Measurements from ENCODE around the gene FAM111A. TPM values are rescaled to one million over a fixed set of nuclear protein-coding genes. Genes with fewer than 3 reads are reported as not detected.

FAM111A gene
- total RNA-seq, 2 donors from 2014 or later = 69.7 to 79.6 TPM

DNA sequence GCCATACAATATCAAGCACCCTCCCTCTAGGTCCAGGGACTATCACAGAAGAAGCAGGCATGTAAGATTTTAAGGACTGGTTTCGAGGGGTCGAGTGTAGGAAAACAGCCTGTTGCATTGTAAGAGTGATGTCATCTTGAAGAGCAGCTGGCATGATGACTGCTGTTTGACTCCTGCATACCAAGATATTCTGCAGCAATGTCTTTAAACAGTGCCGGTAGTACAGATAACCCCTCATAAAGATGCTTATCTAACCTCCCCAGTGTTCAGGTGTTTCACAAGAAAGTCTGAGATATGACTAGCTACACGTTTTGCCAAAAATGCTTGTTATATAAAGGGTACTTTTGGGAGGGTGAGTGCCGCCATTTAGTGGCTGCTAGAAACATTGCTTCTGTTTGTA is 12.0 kb downstream of the FAM111A start:
- H3K27ac Mint-ChIP-seq = no peak overlapping the region
- H3K4me1 Mint-ChIP-seq (ENCODE audit: low read depth in 2 of 2) = peaks cover 8 to 12% of the 10 kb centered on the region in 2 donors
- DNase-seq (ENCODE audit: low spot score) = no peak
- ATAC-seq = no peak
- no peaks in the 10 kb centered on the region for H3K27me3 Mint-ChIP-seq
- no peaks in the 10 kb centered on the region for H3K9me3 Mint-ChIP-seq
- H3K36me3 Mint-ChIP-seq = peaks cover 15% of the 10 kb centered on the region
- H3K4me3 Mint-ChIP-seq = no peak overlapping the region

DNA sequence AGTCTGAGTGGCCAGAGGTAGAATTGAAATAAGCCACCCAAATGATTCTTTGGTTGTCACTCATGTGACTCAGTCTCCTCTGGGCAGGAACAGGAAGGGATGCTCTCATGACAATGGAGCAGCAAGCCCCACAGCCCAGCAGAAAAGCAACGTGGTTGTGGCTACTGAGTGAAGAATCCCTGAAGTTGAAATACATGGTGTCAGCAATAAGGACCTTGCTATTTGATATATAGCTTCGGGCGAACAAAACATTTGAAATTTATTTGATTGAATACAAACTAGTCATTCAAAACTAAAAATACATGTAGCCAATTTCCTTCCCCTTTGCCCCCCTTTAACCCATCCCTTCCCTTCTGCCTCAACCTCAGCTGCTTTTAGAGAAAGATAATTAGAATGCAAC is 14.8 kb downstream of the FAM111A start:
- H3K4me1 Mint-ChIP-seq (ENCODE audit: low read depth in 2 of 2) = peaks cover 4 to 8% of the 10 kb centered on the region in 2 donors
- H3K36me3 Mint-ChIP-seq = peaks cover 5% of the 10 kb centered on the region
- ATAC-seq (no peak), DNase-seq (ENCODE audit: low spot score) (no peak)
- no peaks in the 10 kb centered on the region for H3K9me3 Mint-ChIP-seq
- peaks cover 0 to 3% of the 10 kb centered on the region in 2 donors for H3K27me3 Mint-ChIP-seq
- H3K27ac Mint-ChIP-seq = no peak overlapping the region
- H3K4me3 Mint-ChIP-seq = no peak overlapping the region

DNA sequence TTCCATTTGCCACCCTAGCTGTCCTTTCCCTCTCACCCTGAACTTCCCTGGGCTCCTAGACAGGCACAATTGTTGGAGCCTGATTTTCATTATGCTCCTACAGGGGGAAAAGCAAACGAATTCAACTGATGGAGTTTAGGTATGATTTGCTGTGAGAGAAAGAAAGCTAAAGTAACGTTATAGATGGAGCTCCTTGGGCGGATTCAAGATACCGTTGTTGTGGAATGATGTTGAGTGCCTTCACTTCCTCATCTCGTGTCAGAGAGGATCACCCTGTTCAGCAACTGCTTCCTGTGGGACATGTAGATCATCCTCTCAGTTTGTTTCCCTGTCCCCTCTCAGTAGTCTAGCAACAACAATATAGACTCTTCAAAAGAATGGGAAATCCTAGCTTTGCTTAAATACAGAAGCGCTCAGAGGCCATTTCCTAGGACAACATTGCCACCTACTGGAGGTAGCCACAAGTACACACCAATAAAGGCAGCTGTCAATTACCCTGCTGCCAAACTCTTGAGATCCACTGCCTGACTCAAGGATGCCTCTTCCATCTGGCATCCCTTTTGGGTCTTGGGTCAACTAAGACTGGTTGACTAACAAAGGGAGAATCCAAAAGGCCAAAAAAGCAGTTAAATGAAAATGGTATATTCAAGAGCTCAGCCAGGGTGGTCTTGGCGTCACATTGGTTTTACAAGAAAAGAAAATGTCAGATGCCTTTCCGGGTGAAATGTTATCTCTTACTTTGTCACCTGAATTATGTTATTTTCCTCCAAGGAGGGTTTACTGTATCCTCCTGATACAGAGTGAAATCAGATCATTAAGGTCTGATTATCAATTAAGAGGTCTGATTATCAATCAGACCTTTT is 15.8 kb downstream of the FAM111A start:
- DNase-seq (ENCODE audit: low spot score) = peak; percentile 72
- peak; percentile 76 to 86 for ATAC-seq
- peak overlapping the region in 1 of 2 donors; percentile 25 for H3K27ac Mint-ChIP-seq
- H3K4me1 Mint-ChIP-seq (ENCODE audit: low read depth in 2 of 2) = peaks cover 0 to 8% of the 10 kb centered on the region in 2 donors
- H3K27me3 Mint-ChIP-seq = peaks cover 0 to 6% of the 10 kb centered on the region in 2 donors
- no peaks in the 10 kb centered on the region for H3K9me3 Mint-ChIP-seq
- no peak overlapping the region for H3K4me3 Mint-ChIP-seq
- no peaks in the 10 kb centered on the region for H3K36me3 Mint-ChIP-seq

- Mint-ChIP-seq H3K9me3 (no peaks in the 10 kb centered on the region), H3K27me3 (peaks cover 18 to 19% of the 10 kb centered on the region in 2 donors), H3K36me3 (no peaks in the 10 kb centered on the region), H3K4me1 (ENCODE audit: low read depth in 2 of 2) (no peaks in the 10 kb centered on the region), H3K27ac (no peak overlapping the region), H3K4me3 (no peak overlapping the region)
- ATAC-seq (no peak), DNase-seq (ENCODE audit: low spot score) (no peak)
Measured at GRCh38 chr11:59164028-59164427, 21.4 kb downstream of the FAM111A start.

GRCh38 chr11:59171508-59172322 is 29.1 kb downstream of the FAM111A start, which contains the start of gene DTX4:
Gene DTX4 (plus strand): TSS chr11:59172132. CDS start chr11:59172596, 464 bp downstream.
- Mint-ChIP-seq H3K9me3 (no peaks in the 10 kb centered on the region), H3K36me3 (no peaks in the 10 kb centered on the region), H3K4me1 (ENCODE audit: low read depth in 2 of 2) (peaks cover 7 to 10% of the 10 kb centered on the region in 2 donors), H3K27me3 (peaks cover 6 to 22% of the 10 kb centered on the region in 2 donors), H3K27ac (no peak within 1 kb of the TSS), H3K4me3 (peak within 1 kb of the TSS; percentile 83)
- DNase-seq (ENCODE audit: low spot score) = peak; percentile 93
- ATAC-seq = peak; percentile 91 to 96

GRCh38 chr11:59172345-59173079 is 29.9 kb downstream of the FAM111A start:
- peak overlapping the region; percentile 83 for H3K4me3 Mint-ChIP-seq
- H3K27ac Mint-ChIP-seq = no peak overlapping the region
- DNase-seq (ENCODE audit: low spot score) (no peak), ATAC-seq (peak; percentile 30 to 52)
- peaks cover 14 to 21% of the 10 kb centered on the region in 2 donors for H3K27me3 Mint-ChIP-seq
- H3K36me3 Mint-ChIP-seq = no peaks in the 10 kb centered on the region
- H3K9me3 Mint-ChIP-seq = no peaks in the 10 kb centered on the region
- H3K4me1 Mint-ChIP-seq (ENCODE audit: low read depth in 2 of 2) = peaks cover 7 to 10% of the 10 kb centered on the region in 2 donors

- no peak for DNase-seq (ENCODE audit: low spot score)
- Mint-ChIP-seq H3K36me3 (no peaks in the 10 kb centered on the region), H3K9me3 (no peaks in the 10 kb centered on the region), H3K27me3 (peaks cover 18 to 24% of the 10 kb centered on the region in 2 donors), H3K4me1 (ENCODE audit: low read depth in 2 of 2) (peaks cover 7 to 10% of the 10 kb centered on the region in 2 donors), H3K4me3 (peak overlapping the region; percentile 83), H3K27ac (no peak overlapping the region)
- no peak for ATAC-seq
Measured at GRCh38 chr11:59173080-59173963, 30.7 kb downstream of the FAM111A start.

- no peaks in the 10 kb centered on the region for H3K9me3 Mint-ChIP-seq
- no peaks in the 10 kb centered on the region for H3K36me3 Mint-ChIP-seq
- H3K27ac Mint-ChIP-seq = no peak overlapping the region
- peaks cover 7 to 10% of the 10 kb centered on the region in 2 donors for H3K4me1 Mint-ChIP-seq (ENCODE audit: low read depth in 2 of 2)
- no peak for DNase-seq (ENCODE audit: low spot score)
- H3K27me3 Mint-ChIP-seq = peaks cover 18 to 24% of the 10 kb centered on the region in 2 donors
- no peak for ATAC-seq
- no peak overlapping the region for H3K4me3 Mint-ChIP-seq
Measured at GRCh38 chr11:59173964-59174663, 31.5 kb downstream of the FAM111A start.

DNA sequence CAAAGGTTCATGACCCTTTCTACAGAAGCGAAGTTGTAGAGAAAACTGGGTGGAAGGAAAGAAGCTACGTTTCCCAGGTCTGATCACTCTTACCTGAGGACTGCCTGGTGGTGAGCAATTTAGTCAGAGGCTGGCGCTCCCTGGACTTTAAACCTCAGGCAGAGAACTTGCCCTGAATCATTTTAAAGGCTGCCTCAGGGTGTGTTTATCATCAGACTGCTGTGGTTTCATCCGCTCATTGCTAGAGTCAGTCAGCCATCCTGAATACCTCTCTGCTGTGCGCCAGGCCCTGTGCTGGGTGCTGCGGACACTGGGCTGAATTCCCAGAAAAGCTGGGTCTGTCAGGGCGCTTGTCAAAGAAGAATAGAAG is 32.0 kb downstream of the FAM111A start:
- Mint-ChIP-seq H3K27ac (no peak overlapping the region), H3K4me3 (no peak overlapping the region), H3K36me3 (no peaks in the 10 kb centered on the region), H3K27me3 (peaks cover 18 to 21% of the 10 kb centered on the region in 2 donors), H3K4me1 (ENCODE audit: low read depth in 2 of 2) (peaks cover 7 to 14% of the 10 kb centered on the region in 2 donors), H3K9me3 (no peaks in the 10 kb centered on the region)
- ATAC-seq = no peak
- no peak for DNase-seq (ENCODE audit: low spot score)

- no peak for DNase-seq (ENCODE audit: low spot score)
- no peak overlapping the region for H3K4me3 Mint-ChIP-seq
- H3K27ac Mint-ChIP-seq = no peak overlapping the region
Measured at GRCh38 chr11:59175091-59175501, 32.4 kb downstream of the FAM111A start.

DNA sequence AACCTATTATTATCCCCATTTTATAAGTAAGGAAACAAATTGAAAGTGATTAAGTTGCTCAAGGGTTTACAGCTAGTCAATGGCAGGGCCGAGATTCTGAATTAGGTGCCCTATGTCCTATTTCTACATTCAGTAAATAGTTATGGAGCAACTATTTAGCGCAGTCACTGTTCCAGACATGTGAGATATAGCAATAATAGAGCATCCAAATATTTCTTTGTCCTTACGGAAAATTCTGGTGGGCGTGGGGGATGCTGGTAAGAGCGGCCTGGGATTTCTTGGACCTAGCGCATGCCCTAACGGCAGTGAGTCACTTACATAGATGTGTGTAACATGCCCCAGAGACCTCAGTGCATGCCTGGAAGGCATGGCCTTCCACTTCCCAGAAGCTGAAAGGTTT is 33.7 kb downstream of the FAM111A start:
- Mint-ChIP-seq H3K36me3 (no peaks in the 10 kb centered on the region), H3K27me3 (peaks cover 18% of the 10 kb centered on the region in 2 donors), H3K9me3 (no peaks in the 10 kb centered on the region), H3K4me1 (ENCODE audit: low read depth in 2 of 2) (peaks cover 7 to 16% of the 10 kb centered on the region in 2 donors), H3K4me3 (no peak overlapping the region), H3K27ac (no peak overlapping the region)
- no peak for DNase-seq (ENCODE audit: low spot score)
- no peak for ATAC-seq

More at GRCh38 chr11:59175091-59175501, 32.4 kb downstream of the FAM111A start:
- no peak for ATAC-seq
- Mint-ChIP-seq H3K9me3 (no peaks in the 10 kb centered on the region), H3K27me3 (peaks cover 18% of the 10 kb centered on the region in 2 donors), H3K36me3 (no peaks in the 10 kb centered on the region), H3K4me1 (ENCODE audit: low read depth in 2 of 2) (peaks cover 7 to 16% of the 10 kb centered on the region in 2 donors)

- Mint-ChIP-seq H3K4me1 (ENCODE audit: low read depth in 2 of 2) (peaks cover 0 to 9% of the 10 kb centered on the region in 2 donors), H3K27ac (no peak overlapping the region), H3K36me3 (no peaks in the 10 kb centered on the region), H3K27me3 (peaks cover 11% of the 10 kb centered on the region in 2 donors), H3K9me3 (no peaks in the 10 kb centered on the region), H3K4me3 (no peak overlapping the region)
- DNase-seq (ENCODE audit: low spot score) (no peak), ATAC-seq (no peak)
Measured at GRCh38 chr11:59178402-59178801, 35.7 kb downstream of the FAM111A start.
